ENCODE measurements around the gene VPS13C.

DNA sequence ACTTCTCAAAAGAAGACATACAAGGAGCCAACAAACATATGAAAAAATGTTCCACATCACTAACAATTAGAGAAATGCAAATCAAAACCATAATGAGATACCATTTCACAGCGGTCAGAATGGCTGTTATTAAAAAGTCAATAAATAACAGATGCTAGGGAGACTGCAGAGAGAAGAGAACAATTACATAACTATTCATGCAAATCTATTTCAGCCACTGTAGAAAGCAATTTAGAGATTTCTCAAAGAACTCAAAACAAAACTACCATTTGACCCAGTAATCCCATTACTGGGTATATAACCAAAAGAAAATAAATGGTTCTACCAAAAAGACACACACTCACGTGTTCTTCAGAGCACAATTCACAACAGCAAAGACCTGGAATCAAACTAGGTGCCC lies 116.3 kb downstream of the VPS13C start:
- TF ChIP-seq CTCF (IDR thresholded peaks at IDR 0.05; ENCODE audit: poor library complexity) (no peak), EZH2phosphoT487 (IDR thresholded peaks at IDR 0.05; ENCODE audit: low read depth, severe bottlenecking, unreplicated experiment) (no peak), EZH2 (IDR thresholded peaks at IDR 0.05; ENCODE audit: borderline replicate concordance) (no peak)

Data from hepatocyte (in vitro differentiated cells).